ENCODE data around the gene ABCG5.

Gene ABCG5

DNA sequence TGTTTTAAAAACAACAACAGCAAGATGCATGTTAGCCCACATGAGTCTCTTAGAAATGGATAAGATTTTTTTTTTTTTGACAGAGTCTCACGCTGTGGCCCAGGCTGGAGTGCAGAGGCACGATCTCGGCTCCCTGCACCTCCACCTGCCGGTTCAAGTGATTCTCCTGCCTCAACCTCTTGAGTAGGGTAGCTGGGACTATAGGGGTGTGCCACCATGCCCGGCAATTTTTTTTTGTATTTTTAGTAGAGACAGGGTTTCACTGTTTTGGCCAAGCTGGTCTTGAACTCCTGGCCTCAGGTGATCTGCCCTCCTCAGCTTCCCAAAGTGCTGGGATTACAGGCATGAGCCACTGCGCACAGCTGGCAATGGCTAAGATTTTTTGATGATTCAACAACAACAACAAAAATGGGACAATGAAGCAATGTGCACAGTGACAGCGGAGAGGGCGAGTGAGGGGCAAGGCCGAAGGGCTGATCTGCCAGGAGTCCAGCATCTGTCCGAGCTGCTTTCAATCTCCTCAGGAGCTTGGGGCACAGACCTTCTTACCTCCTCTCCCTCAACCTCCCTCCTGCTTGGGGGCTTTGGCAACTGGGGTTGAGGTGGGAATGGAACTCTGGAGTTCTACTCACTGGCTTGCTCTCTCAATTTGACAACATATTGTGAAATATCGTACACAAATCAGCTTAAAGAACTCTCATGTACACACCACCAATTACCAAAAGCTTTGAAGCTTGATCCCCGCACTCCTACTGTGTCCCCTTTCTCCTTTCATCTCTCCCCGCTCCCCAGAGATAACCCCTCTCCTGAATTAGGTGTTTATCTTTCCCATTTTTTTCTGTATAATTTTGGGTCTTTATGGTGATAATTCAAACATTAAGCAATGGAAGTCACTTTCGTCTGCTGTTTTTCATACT is 3.6 kb upstream of the ABCG5 start:
- no peak for DNase-seq

- no peak for DNase-seq
These were observed 2.3 kb upstream of the ABCG5 start for GRCh38 chr2:43840965-43841364.

DNA sequence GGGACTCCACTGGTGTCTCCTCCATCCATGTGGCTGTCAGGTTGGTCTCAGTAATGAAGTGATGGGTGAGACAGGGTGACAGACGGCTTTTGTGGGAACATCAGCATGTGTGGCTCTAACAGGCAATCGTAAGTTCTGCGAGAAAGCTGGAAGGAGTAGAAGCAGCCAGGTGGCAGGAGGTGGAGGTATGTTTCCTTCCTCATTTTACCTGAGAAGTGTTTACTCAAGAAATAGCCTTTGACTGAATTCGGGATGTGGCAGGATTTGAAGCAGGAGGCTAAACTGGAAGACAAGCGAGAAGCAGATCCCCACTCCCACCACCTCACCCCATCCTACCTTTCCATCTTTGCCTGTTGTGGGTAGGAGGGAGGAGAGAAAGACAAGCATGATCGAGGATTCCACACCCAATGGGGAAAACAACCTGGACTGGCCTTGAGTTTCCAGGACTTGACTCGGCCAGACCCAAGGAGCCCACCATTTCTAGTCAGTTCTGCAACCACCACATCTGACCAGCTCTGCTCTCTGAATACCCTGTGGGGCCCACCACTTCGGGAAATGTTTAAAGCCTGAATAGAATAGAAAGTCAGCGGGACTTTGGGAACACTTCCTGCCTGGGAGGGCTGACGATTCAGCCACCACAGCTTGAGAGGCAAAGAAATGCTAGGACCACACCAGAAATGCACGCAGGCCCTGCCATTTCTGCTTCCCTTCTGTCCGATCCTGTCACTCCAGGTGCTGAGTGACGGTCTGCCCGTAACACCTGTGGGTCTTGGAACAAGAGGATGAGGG is 1.3 kb upstream of the ABCG5 start:
- no peak for DNase-seq

DNA sequence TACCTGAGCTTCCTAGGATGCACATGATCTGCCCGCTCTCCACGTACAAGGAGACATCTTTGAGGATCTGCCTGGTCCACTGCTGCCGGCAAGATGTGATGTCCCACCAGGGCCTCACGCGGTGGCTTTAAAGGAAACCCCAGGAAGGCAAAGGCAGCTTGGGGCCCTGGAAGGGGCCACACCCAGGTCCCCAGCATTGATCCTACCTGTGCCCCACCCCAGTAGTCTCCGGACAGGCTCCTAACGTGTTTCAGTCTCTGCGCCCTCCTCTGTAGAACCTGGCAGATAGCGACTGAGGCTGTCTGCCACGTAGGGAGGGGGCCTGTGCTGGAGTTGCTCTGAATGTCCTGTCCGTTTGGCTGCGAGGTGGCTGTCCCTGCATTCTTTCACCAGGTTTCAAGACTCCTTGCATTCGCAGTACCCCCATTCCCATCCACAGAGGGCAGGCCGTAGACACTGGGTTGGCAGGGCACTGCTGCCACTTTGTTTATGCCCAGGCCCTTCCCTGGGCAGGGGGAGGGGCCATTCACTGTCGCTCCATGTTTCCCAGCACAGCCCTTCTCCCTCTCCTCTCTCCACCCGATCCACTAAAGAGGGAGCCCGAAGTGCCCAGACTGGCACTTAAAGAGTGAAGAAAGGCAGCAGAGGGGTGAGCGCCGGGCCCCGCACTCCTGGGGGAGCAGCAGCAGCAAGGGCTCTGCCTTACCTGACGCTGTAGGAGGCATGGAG is 644 bp downstream of the ABCG5 start:
- DNase-seq, result no peak

DNA sequence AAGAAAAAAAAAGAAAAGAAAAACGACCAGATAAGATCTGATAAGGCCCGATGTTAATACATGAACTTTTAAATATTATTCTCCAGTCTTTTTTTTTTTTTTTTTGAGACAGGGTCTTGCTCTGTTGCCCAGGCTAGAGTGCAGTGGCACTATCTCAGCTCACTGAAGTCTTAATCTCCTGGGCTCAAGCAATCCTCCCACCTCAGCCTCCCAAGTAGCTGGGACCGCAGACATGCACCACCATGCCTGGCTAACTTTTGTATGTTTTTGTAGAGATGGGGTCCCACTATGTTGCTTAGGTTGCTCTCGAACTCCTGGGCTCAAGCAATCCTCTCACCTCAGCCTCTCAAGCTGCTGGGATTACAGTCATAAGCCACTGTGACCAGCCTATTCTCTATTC is 1.6 kb downstream of the ABCG5 start:
- DNase-seq, result no peak

- DNase-seq, result no peak
These were observed 6.2 kb downstream of the ABCG5 start for GRCh38 chr2:43832457-43832856.

DNA sequence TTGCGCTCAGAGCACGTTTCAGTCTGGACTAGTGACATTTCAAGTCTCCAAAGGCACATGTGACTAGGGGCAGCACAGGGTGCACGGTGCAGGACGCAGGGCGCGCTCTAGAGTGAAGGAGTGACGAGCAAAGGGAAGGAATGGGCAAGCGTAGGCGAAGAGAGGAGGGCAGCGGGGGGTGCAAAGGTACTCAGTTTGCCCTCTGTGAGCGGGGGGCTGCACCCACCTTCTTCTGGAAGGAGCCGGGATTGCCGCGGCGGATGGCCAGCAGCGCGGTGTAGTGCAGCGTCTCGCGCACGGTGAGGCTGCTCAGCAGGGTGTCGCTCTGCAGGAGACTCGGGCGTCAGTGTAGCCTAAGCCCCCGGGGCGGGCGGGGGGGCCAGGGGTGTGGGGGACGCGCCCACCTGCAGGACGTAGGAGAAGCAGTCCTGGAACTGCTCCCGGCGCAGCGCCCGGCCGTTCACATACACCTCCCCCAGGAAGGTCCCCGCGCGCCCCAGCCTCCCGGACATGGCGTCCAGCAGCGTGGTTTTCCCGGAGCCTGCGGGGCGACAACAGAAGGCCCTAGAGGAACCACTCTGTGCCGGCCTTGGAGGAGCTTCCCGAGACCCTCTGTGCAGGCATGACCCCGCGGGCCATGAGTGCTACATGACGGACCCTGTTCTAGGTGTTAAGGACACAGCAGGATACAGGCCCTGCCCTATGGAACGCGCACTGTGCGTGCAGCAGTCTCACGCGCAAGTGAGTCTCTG is 6.9 kb downstream of the ABCG5 start:
- no peak for DNase-seq

DNA sequence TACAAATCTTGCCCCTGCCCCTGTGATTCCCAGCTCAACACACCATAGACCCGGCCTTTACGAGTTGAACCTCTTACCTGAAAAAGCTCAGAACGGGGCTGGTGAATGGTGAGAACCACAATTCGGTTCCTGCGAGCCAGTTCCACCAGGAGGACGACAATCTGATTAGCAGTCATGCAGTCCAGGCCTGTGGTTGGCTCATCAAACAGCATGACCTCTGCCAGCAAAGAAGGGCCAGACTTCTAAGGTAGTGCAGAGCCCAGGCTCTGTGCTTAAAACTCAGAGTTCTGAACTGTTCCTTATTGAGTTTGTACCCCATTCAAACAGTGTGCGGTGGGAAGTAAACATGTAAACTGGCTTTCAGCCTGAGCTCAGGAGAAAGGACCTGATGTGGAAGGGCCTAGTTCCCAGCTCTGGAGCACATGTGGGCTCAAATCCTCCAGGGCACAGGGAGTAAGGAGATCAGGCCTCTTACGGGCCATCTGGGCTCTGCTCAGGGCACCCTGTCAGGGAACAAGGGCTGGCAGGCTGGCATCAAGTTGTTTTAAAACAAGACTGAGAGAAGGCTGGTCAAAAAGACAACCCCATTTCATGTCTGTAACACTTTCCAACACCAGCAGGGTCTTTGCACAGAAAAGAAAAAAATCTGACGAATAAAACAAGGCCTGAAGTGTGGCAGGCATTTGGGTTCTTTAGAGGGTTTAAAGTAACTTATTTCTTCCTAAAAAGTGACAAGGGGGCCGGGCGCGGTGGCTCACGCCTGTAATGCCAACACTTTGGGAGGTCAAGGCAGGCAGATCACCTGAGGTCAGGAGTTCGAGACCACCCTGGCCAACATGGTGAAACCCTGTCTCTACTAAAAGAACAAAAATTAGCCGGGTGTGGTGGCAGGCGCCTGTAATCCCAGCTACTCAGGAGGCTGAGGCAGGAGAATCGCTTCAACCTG is 12.1 kb downstream of the ABCG5 start:
- DNase-seq, result no peak

GRCh38 chr2:43825841-43826240 is 12.8 kb downstream of the ABCG5 start:
- no peak for DNase-seq

- no peak for DNase-seq
These were observed 13.6 kb downstream of the ABCG5 start for GRCh38 chr2:43824951-43825493.

DNA sequence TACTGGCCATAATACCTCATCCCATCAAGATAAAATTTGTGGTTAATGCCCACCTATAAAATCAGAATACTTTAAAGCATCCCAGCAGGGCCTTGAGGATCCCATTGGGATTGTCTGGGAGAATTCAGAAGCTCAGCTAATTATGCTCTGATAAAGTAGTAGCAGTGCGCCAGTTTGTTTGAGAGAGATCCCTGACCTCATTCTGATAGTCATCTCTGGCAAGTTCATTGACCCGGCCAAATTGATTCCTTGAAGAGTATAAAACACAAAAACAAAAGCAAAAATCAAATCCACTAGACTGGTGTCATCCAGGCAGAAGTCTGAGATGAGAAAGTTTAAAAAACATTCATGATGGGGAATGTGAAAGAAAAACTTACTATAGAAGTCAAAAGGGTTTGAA is 14.1 kb downstream of the ABCG5 start:
- no peak for DNase-seq

DNA sequence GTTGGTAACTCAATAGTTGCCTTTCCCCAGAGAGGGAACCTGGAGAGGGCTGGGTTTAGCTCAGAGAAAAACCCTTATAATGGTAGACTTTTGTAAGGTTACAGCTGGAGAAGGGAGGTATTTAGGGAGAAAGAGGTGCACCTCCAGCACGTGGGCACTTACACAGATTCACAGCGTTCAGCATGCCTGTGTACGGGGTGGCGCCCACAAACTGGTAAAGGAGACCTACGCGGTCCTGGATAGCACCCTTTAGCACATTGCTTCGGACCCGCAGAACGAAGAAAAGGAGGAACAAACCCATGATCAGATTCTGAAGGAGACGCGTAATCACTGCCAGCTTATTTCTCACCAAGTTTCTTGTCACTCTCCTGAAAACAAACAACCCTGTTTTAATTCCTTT is 14.9 kb downstream of the ABCG5 start:
- DNase-seq, result no peak

DNA sequence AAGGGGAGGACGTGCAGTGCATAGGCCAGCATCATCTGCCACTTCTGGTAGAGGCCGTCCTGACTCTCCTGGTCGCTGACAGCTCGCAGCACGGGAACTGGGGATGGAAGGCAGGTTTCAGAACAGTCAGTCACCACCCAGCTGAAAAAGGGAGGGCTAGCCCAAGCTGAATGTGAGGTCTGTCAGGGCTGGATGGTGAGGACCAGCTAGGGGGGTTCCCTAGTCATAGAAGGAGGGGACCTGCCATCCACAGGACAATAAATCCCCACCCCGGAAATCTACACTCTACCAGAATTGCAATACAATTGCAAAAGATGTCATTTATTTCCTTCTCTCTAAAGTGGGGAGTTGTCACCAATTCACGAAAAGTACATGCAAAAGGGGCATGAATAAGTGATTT is 15.8 kb downstream of the ABCG5 start:
- no peak for DNase-seq

DNA sequence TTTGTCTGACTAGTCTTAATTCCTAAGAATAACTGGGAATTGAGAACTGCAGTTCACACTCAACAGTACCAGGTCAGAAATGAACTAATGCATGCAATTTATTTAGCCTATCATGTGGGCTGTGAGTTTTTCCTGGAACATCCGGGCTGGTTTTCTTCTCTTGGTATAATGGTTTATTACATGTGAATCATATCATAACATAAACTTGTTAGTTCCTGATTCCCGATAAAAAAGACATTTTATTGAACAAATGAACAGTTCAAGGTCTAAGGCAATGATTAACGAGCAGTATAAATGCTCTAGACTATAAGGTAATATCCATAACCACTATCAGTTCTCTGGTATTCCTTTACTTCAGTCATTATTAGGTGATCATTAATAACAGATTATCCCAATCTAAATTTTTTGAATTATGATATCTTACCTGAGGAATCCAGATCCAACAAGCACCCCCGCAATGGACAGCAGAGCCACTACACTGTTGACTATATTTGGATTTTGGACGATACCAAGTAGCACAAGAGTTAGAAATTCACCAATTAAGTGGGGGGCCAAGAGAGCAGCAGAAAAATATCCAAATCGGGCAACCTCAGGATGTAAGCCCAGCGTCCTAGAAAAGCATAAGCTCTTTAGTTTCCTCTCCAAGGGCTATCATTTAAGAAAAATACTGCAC is 19.0 kb downstream of the ABCG5 start:
- no peak for DNase-seq

GRCh38 chr2:43818761-43819160 is 19.9 kb downstream of the ABCG5 start:
- DNase-seq, result no peak

DNA sequence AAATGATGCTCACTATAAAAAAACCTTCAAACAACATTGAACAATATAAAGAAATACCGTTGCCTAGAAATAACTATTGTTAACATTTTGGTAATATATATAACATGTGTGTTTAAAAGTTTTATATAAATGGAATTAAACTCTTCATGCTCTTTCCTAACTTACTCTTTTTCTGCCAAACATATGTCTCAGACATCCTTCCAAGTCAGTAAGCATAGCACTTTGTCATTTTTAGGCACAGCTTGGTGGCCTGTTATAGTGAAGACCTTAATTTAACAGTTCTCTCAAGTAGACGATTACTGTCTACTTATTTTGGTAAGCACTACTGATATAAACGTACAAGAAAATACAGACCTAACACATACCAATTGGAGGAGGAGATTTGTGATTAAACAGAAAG is 23.9 kb downstream of the ABCG5 start:
- DNase-seq, result no peak

GRCh38 chr2:43812947-43813346 is 25.7 kb downstream of the ABCG5 start:
- DNase-seq, result no peak

DNA sequence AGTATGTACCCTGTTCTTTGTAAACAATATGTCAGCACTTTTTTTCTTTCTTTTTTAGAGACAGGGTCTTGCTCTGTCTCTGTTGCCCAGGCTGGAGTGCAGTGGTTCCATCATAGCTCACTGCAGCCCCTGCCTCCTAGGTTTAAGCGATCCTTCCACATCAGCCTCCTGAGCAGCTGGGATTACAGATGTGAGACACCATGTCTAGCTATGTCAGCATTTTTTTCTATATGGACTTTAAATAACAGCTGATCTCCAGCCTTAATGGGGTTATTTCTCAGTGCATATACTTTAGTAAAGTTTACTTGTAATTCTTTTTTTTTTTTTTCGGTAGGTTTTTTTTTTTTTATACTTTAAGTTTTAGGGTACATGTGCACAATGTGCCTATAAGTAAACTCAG is 26.6 kb downstream of the ABCG5 start:
- DNase-seq, result no peak

- no peak for DNase-seq
These were observed 27.8 kb downstream of the ABCG5 start for GRCh38 chr2:43810888-43811287.

DNA sequence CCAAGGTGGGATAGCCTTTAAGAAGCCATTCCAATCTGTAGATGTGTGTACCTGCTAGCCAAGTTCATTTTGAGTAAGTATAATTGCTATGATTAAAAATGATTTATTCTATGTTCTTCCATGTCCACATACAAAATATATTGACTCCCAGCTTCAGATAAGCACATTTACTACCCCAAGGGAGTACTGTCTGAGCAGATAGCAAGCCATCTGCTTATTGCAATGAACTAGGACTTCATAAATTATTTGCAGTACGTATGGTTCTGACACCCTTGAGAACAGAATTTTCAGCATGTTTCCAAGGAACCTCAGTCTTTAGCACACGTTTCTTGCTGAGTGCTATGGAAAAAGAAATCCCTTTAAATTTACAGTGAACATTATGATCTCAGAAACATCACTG is 28.2 kb downstream of the ABCG5 start:
- DNase-seq, result no peak

DNA sequence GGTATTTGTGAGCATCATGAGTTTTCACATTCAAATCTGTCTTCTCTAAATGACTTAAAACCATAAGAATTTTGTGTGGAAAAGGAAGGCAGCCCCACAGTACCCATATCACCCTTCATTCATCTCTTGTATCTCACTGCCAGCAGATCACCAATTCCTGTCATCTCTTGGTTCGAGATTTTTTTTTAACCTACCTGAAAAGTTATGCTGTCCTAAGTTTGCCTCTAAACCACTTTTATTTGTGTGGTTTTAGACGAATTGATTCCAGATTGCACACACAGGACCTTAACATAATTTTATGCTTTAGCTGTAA is 32.0 kb downstream of the ABCG5 start:
- no peak for DNase-seq
